ENCODE measurements around the gene NAV1. TPM values are rescaled to one million over a fixed set of nuclear protein-coding genes. Genes with fewer than 3 reads are reported as not detected.

Gene NAV1
- total RNA-seq, 2 experiments from 2014 or later, result 1.6 to 2.1 TPM

DNA sequence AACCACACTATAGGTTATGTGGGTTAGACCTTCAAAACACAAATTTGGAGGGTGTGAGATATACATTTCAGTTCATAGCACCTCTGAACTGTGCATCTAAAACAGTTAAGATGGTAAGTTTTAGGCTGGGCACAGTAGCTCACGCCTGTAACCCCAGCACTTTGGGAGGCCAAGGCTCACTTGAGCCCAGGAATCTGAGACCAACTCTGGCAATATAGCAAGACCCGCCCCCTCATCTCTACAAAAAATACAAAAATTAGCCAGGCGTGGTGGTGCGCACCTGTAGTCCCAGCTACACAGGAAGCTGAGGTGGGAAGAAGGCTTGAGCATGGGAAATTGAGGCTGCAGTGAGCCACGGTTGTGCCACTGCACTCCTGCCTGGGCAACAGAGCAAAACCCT lies 47.9 kb downstream of the NAV1 start:
- Mint-ChIP-seq H3K4me1 (ENCODE audit: low read depth) (no peaks in the 10 kb centered on the region), H3K4me3 (no peak overlapping the region), H3K27me3 (peaks cover 9% of the 10 kb centered on the region), H3K9me3 (no peaks in the 10 kb centered on the region), H3K36me3 (ENCODE audit: low read depth) (no peaks in the 10 kb centered on the region), H3K27ac (no peak overlapping the region)
- TF ChIP-seq, protein P1, sequence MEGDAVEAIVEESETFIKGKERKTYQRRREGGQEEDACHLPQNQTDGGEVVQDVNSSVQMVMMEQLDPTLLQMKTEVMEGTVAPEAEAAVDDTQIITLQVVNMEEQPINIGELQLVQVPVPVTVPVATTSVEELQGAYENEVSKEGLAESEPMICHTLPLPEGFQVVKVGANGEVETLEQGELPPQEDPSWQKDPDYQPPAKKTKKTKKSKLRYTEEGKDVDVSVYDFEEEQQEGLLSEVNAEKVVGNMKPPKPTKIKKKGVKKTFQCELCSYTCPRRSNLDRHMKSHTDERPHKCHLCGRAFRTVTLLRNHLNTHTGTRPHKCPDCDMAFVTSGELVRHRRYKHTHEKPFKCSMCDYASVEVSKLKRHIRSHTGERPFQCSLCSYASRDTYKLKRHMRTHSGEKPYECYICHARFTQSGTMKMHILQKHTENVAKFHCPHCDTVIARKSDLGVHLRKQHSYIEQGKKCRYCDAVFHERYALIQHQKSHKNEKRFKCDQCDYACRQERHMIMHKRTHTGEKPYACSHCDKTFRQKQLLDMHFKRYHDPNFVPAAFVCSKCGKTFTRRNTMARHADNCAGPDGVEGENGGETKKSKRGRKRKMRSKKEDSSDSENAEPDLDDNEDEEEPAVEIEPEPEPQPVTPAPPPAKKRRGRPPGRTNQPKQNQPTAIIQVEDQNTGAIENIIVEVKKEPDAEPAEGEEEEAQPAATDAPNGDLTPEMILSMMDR (IDR thresholded peaks at IDR 0.05), result no peak
- DNase-seq (no peak), ATAC-seq (no peak)
- POLR2A ChIA-PET, result no interaction called here
- CTCF ChIA-PET, result no interaction called here
- intact Hi-C loops (cut with micrococcal nuclease), result no loop called here

DNA sequence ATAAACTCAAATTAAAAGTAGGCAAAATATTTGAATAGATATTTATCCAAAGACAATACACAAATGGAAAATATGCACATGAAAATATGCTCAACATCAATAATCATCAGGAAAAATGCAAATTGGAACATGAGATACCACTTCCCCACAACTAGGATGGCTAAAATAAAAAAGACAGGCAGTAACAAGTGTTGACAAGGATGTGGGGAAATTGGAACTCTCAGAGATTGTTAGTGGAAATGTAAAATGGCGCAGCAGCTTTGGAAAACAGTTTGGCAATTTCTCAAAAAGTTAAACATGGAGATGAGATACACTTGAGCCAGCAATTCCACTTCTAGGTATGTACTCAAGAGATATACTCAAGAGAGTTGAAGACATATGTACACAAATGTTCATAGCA lies 48.8 kb downstream of the NAV1 start:
- no peak for DNase-seq
- no peak overlapping the region for H3K4me3 Mint-ChIP-seq
- H3K27ac Mint-ChIP-seq, result no peak overlapping the region
- H3K4me1 Mint-ChIP-seq (ENCODE audit: low read depth), result no peaks in the 10 kb centered on the region
- no peaks in the 10 kb centered on the region for H3K9me3 Mint-ChIP-seq
- intact Hi-C loops (cut with micrococcal nuclease), result no loop called here
- peaks cover 7% of the 10 kb centered on the region for H3K27me3 Mint-ChIP-seq
- ChIA-PET POLR2A (no interaction called here), CTCF (no interaction called here)
- no peaks in the 10 kb centered on the region for H3K36me3 Mint-ChIP-seq (ENCODE audit: low read depth)
- ATAC-seq, result no peak
- TF ChIP-seq, protein P1 (IDR thresholded peaks at IDR 0.05), result no peak

Other genes with a start within 250 kb of the NAV1 start
- not detected for gene TNNT2, start 161.4 kb upstream of the NAV1 start, total RNA-seq
- gene LAD1, start 139.8 kb upstream of the NAV1 start, total RNA-seq, result not detected
- not detected for gene TNNI1, start 117.4 kb upstream of the NAV1 start, total RNA-seq
- 1 to 10 TPM; 6.2 to 7.9 TPM for gene PHLDA3, start 69.9 kb upstream of the NAV1 start, total RNA-seq
- 10 to 100 TPM; 55.3 to 56.2 TPM for gene CSRP1, start 32.0 kb upstream of the NAV1 start, total RNA-seq

Data from activated CD8-positive, alpha-beta T cell treated with anti-CD3 and anti-CD28 coated beads for 36 hours (primary cell).